Smooth muscle cell (in vitro differentiated cells): ENCODE data around the gene SLC7A11. TPM values are rescaled to one million over a fixed set of nuclear protein-coding genes. Genes with fewer than 3 reads are reported as not detected.
A peak's percentile ranks its signal among the peaks of the same experiment; 100 is the strongest.

Experiments used
- DNase-seq: peaks from one replicate; lab custom pipeline; 2025; ENCODE audit not compliant: unreplicated experiment; lab: John Stamatoyannopoulos, UW
- H2AFZ ChIP-seq: fragments of 200-600 bp; sonication (generic); 2 replicates; pipeline ENCODE4 v1.6.0; 2016; ENCODE audit warnings: antibody characterized with exemption, low read depth, mild to moderate bottlenecking
- H3F3A ChIP-seq: fragments of 200-600 bp; sonication (generic); 2 replicates; pipeline ENCODE4 v1.6.0; 2017; ENCODE audit warnings: antibody characterized with exemption, low read depth
- H3K27ac ChIP-seq: fragments of 200-600 bp; sonication (generic); 2 replicates; pipeline ENCODE4 v1.5.1; 2016; ENCODE audit warnings: low read depth, mild to moderate bottlenecking
- H3K27me3 ChIP-seq: fragments of 200-600 bp; sonication (generic); 2 replicates; pipeline ENCODE4 v1.6.1; 2016; ENCODE audit warnings: low read depth, mild to moderate bottlenecking
- H3K36me3 ChIP-seq: fragments of 200-600 bp; sonication (generic); 2 replicates; pipeline ENCODE4 v1.5.1; 2016; ENCODE audit warnings: low read depth
- H3K4me1 ChIP-seq: fragments of 200-600 bp; sonication (generic); 2 replicates; pipeline ENCODE4 v1.5.1; 2016; ENCODE audit warnings: low read depth
- H3K4me2 ChIP-seq: fragments of 200-600 bp; sonication (generic); 2 replicates; pipeline ENCODE4 v1.6.0; 2016; ENCODE audit warnings: mild to moderate bottlenecking
- H3K4me3 ChIP-seq: fragments of 200-600 bp; sonication (generic); 2 replicates; pipeline ENCODE4 v1.5.1; 2016; ENCODE audit warnings: mild to moderate bottlenecking
- H3K79me2 ChIP-seq: fragments of 200-600 bp; sonication (generic); 2 replicates; pipeline ENCODE4 v1.6.0; 2016; ENCODE audit warnings: low read depth, mild to moderate bottlenecking
- H3K9ac ChIP-seq: fragments of 200-600 bp; sonication (generic); 2 replicates; pipeline ENCODE4 v1.6.0; 2016; ENCODE audit warnings: low read depth
- H3K9me3 ChIP-seq: fragments of 200-600 bp; sonication (generic); replicated peaks from 2 replicates; pipeline ENCODE4 v1.5.1; 2016; ENCODE audit warnings: low read depth
- H4K20me1 ChIP-seq: fragments of 200-600 bp; sonication (generic); 2 replicates; pipeline ENCODE4 v1.6.0; 2016; ENCODE audit warnings: low read depth
- WGBS: methylation state at CpG from one replicate; pipeline ENCODE4 v1.1.7; 2016; ENCODE audit warnings: low lambda C conversion rate; 5-methylcytosine and 5-hydroxymethylcytosine counted together
- polyA plus RNA-seq: library from polyadenylated mRNA; unstranded; fragments of >200 nt; fragmentation: Nextera tagmentation; extraction: Ambion mirVana; gene quantifications from 2 replicates; pipeline ENCODE4 v1.2.1, GENCODE V29; 2016
- total RNA-seq: library from RNA; depleted of rRNA; stranded (reverse); fragments of >200 nt; gene quantifications from 2 replicates; pipeline ENCODE4 v1.2.3, GENCODE V29; 2014
- TF ChIP-seq, protein P1 (sequence below): fragments of 200-600 bp; sonication (generic); IDR thresholded peaks from 2 replicates; pipeline ENCODE4 v1.5.1; 2017; ENCODE audit warnings: borderline replicate concordance, mild to moderate bottlenecking, antibody characterized with exemption; ENCODE audit not compliant: insufficient read depth, poor library complexity, severe bottlenecking

SLC7A11 gene
- total and polyA plus RNA-seq, 2 experiments from 2014 or later: 1.1 to 13.9 TPM

- TF ChIP-seq, protein P1, sequence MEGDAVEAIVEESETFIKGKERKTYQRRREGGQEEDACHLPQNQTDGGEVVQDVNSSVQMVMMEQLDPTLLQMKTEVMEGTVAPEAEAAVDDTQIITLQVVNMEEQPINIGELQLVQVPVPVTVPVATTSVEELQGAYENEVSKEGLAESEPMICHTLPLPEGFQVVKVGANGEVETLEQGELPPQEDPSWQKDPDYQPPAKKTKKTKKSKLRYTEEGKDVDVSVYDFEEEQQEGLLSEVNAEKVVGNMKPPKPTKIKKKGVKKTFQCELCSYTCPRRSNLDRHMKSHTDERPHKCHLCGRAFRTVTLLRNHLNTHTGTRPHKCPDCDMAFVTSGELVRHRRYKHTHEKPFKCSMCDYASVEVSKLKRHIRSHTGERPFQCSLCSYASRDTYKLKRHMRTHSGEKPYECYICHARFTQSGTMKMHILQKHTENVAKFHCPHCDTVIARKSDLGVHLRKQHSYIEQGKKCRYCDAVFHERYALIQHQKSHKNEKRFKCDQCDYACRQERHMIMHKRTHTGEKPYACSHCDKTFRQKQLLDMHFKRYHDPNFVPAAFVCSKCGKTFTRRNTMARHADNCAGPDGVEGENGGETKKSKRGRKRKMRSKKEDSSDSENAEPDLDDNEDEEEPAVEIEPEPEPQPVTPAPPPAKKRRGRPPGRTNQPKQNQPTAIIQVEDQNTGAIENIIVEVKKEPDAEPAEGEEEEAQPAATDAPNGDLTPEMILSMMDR: no peak
- Histone ChIP-seq H3K27ac (peak overlapping the region; percentile 95), H3K4me2 (no peak overlapping the region), H3K27me3 (no peaks in the 10 kb centered on the region), H3F3A (no peaks in the 10 kb centered on the region), H2AFZ (no peak overlapping the region), H3K79me2 (no peaks in the 10 kb centered on the region), H3K9ac (no peak overlapping the region), H3K4me3 (no peak overlapping the region), H4K20me1 (no peaks in the 10 kb centered on the region), H3K9me3 (no peaks in the 10 kb centered on the region), H3K36me3 (no peaks in the 10 kb centered on the region), H3K4me1 (peaks cover 5% of the 10 kb centered on the region)
- WGBS: 82% methylated on average over 2 of the region's 2 CpGs
- DNase-seq: no peak
Observed at GRCh38 chr4:138277133-138277532, 35.0 kb upstream of the SLC7A11 start.

- H3K4me2 ChIP-seq: peak overlapping the region; percentile 19
- peak overlapping the region; percentile 40 for H2AFZ ChIP-seq
- H3K9ac ChIP-seq: peak overlapping the region; percentile 76
- no peaks in the 10 kb centered on the region for H3F3A ChIP-seq
- 35% methylated on average over 3 of the region's 3 CpGs for WGBS
- DNase-seq: no peak
- no peaks in the 10 kb centered on the region for H3K79me2 ChIP-seq
- no peaks in the 10 kb centered on the region for H4K20me1 ChIP-seq
- no peaks in the 10 kb centered on the region for H3K36me3 ChIP-seq
- no peaks in the 10 kb centered on the region for H3K27me3 ChIP-seq
- peaks cover 5% of the 10 kb centered on the region for H3K4me1 ChIP-seq
- H3K27ac ChIP-seq: peak overlapping the region; percentile 95
- TF ChIP-seq, protein P1: no peak
- H3K4me3 ChIP-seq: no peak overlapping the region
- H3K9me3 ChIP-seq: no peaks in the 10 kb centered on the region
Observed at GRCh38 chr4:138275963-138276621, 33.9 kb upstream of the SLC7A11 start.

DNA sequence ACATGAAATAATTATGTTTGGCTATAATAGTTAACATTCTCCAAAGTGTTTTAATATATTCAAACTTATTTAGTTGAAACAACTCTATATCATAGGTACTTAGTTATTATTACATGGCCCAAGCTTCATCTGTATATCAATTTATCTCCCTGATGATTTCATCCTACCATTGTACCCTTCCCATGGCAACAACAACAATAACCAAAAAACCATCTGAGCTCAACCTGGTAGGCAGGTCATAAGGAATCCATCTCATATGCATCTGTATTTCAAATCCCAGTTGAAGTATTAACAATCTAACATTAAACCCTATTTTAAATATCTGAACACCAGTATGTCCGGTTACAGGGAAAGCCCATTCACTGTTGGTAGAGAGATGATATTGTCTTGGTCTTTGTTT is 33.1 kb upstream of the SLC7A11 start:
- H3F3A ChIP-seq: no peaks in the 10 kb centered on the region
- peaks cover 5% of the 10 kb centered on the region for H3K4me1 ChIP-seq
- H4K20me1 ChIP-seq: no peaks in the 10 kb centered on the region
- peak overlapping the region; percentile 95 for H3K27ac ChIP-seq
- peak overlapping the region; percentile 65 for H3K9ac ChIP-seq
- no peaks in the 10 kb centered on the region for H3K79me2 ChIP-seq
- TF ChIP-seq, protein P1: no peak
- H3K4me3 ChIP-seq: no peak overlapping the region
- WGBS: 100% methylated on average over 1 of the region's 1 CpG
- H3K36me3 ChIP-seq: no peaks in the 10 kb centered on the region
- no peaks in the 10 kb centered on the region for H3K9me3 ChIP-seq
- no peak overlapping the region for H2AFZ ChIP-seq
- DNase-seq: no peak
- H3K4me2 ChIP-seq: no peak overlapping the region
- no peaks in the 10 kb centered on the region for H3K27me3 ChIP-seq

- H2AFZ ChIP-seq: no peak overlapping the region
- peak overlapping the region; percentile 41 for H3K27ac ChIP-seq
- H3K27me3 ChIP-seq: no peaks in the 10 kb centered on the region
- no peak overlapping the region for H3K9ac ChIP-seq
- no peak overlapping the region for H3K4me3 ChIP-seq
- no peaks in the 10 kb centered on the region for H4K20me1 ChIP-seq
- no peaks in the 10 kb centered on the region for H3K9me3 ChIP-seq
- peak overlapping the region; percentile 46 for H3K4me2 ChIP-seq
- H3K36me3 ChIP-seq: no peaks in the 10 kb centered on the region
- TF ChIP-seq, protein P1: no peak
- H3K79me2 ChIP-seq: no peaks in the 10 kb centered on the region
- H3F3A ChIP-seq: peaks cover 6% of the 10 kb centered on the region
- H3K4me1 ChIP-seq: peaks cover 12% of the 10 kb centered on the region
- no peak for DNase-seq
Observed at GRCh38 chr4:138269175-138269574, 27.0 kb upstream of the SLC7A11 start.
